ENCODE measurements around the gene PARP8.

The PARP8 gene

GRCh38 chr5:50726475-50727148 is 60.2 kb downstream of the PARP8 start:
- DNase-seq (ENCODE audit: low spot score) = peak; percentile 26

GRCh38 chr5:50727149-50727496 is 60.7 kb downstream of the PARP8 start:
- DNase-seq (ENCODE audit: low spot score) = no peak

- DNase-seq (ENCODE audit: low spot score) = no peak
These were observed 61.4 kb downstream of the PARP8 start for GRCh38 chr5:50727845-50728244.

- DNase-seq (ENCODE audit: low spot score) = no peak
These were observed 63.9 kb downstream of the PARP8 start for GRCh38 chr5:50730336-50730735.

GRCh38 chr5:50730841-50731240 is 64.4 kb downstream of the PARP8 start:
- no peak for DNase-seq (ENCODE audit: low spot score)

GRCh38 chr5:50733741-50734140 is 67.3 kb downstream of the PARP8 start:
- DNase-seq (ENCODE audit: low spot score) = no peak

- DNase-seq (ENCODE audit: low spot score) = no peak
These were observed 72.4 kb downstream of the PARP8 start for GRCh38 chr5:50738864-50739263.

- DNase-seq (ENCODE audit: low spot score) = no peak
These were observed 74.4 kb downstream of the PARP8 start for GRCh38 chr5:50740832-50741231.

GRCh38 chr5:50744776-50745175 is 78.3 kb downstream of the PARP8 start:
- DNase-seq (ENCODE audit: low spot score) = no peak

GRCh38 chr5:50745221-50745910 is 78.9 kb downstream of the PARP8 start:
- DNase-seq (ENCODE audit: low spot score) = no peak

- DNase-seq (ENCODE audit: low spot score) = no peak
These were observed 82.7 kb downstream of the PARP8 start for GRCh38 chr5:50749181-50749580.

GRCh38 chr5:50749873-50750272 is 83.4 kb downstream of the PARP8 start:
- no peak for DNase-seq (ENCODE audit: low spot score)

- peak; percentile 9 for DNase-seq (ENCODE audit: low spot score)
These were observed 84.7 kb downstream of the PARP8 start for GRCh38 chr5:50751064-50751657.

- DNase-seq (ENCODE audit: low spot score) = no peak
These were observed 86.4 kb downstream of the PARP8 start for GRCh38 chr5:50752800-50753199.

GRCh38 chr5:50759526-50760270 is 93.3 kb downstream of the PARP8 start:
- no peak for DNase-seq (ENCODE audit: low spot score)

GRCh38 chr5:50763351-50763750 is 96.9 kb downstream of the PARP8 start:
- DNase-seq (ENCODE audit: low spot score) = no peak

GRCh38 chr5:50763846-50764245 is 97.4 kb downstream of the PARP8 start:
- DNase-seq (ENCODE audit: low spot score) = no peak

GRCh38 chr5:50766042-50766441 is 99.6 kb downstream of the PARP8 start:
- no peak for DNase-seq (ENCODE audit: low spot score)

- no peak for DNase-seq (ENCODE audit: low spot score)
These were observed 100.0 kb downstream of the PARP8 start for GRCh38 chr5:50766462-50766861.

- no peak for DNase-seq (ENCODE audit: low spot score)
These were observed 100.5 kb downstream of the PARP8 start for GRCh38 chr5:50766967-50767366.

- DNase-seq (ENCODE audit: low spot score) = no peak
These were observed 101.2 kb downstream of the PARP8 start for GRCh38 chr5:50767588-50767987.

- no peak for DNase-seq (ENCODE audit: low spot score)
These were observed 102.2 kb downstream of the PARP8 start for GRCh38 chr5:50768634-50769033.

- DNase-seq (ENCODE audit: low spot score) = no peak
These were observed 104.0 kb downstream of the PARP8 start for GRCh38 chr5:50770441-50770840.
